SH-SY5Y (cell line): ENCODE results near the gene HCN2.

ENCODE experiments used
- GATA2 ChIP-seq: IDR thresholded peaks from 2 replicates; pipeline ENCODE4 v1.6.1; 2011; ENCODE audit warnings: mild to moderate bottlenecking, low read depth, low read length
- GATA3 ChIP-seq: IDR thresholded peaks from 2 replicates; pipeline ENCODE4 v1.6.1; 2011; ENCODE audit warnings: low read depth, mild to moderate bottlenecking, low read length, moderate library complexity

DNA sequence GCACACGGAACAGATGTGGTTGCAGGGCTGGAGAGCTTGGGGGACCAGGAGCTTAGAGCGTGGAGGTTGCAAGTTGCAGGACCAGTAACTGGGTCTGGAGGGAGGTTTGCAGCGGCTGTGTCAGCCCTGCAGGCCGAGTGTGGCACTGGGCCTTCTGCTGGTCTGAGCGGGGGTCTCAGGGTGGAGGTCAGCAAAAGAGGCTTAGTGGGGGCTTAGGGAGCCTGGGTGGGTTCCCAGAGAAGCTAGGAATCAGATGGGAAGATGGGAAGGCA, 5.8 kb upstream of the HCN2 start:
- TF ChIP-seq GATA2 (no peak), GATA3 (no peak)
